GM12878 (cell line): Measurements from ENCODE around the gene FOLR3. TPM values are rescaled to one million over a fixed set of nuclear protein-coding genes. Genes with fewer than 3 reads are reported as not detected.
"Not testable (repeated sequence)": the region's sequence is repeated elsewhere in the genome, so short reads cannot be mapped to it uniquely, and the experiment has no call there.

Experiments
- ATAC-seq: fragments of 200-7000 bp; cut with Tn5 transposase; 3 replicates; pipeline ENCODE4 v1.9.1; 2020; ENCODE audit warnings: mild to moderate bottlenecking, moderate library complexity
- BruUV-seq: library from RNA; stranded (reverse); fragments of 400-500 nt; replicated peaks from 2 replicates; lab custom pipeline; 2021; lab: Mats Ljungman, UMichigan
- CTCF ChIA-PET: fragments of 300-600 bp; sonication (Branson Sonifier 250); formaldehyde crosslinking; extraction: SDS; loops from one replicate; lab custom pipeline; 2021; ENCODE audit warnings: inconsistent platforms; lab: Yijun Ruan, JAX
- POLR2A ChIA-PET: fragments of 350-600 bp; formaldehyde crosslinking; extraction: SDS; loops from one replicate; lab custom pipeline; 2021; ENCODE audit warnings: inconsistent platforms; lab: Charles Lee
- RAD21 ChIA-PET: fragments of 300-600 bp; sonication (Branson Sonifier 250); formaldehyde crosslinking; loops from one replicate; lab custom pipeline; 2023; ENCODE audit warnings: antibody characterized with exemption; ENCODE audit not compliant: unreplicated experiment; lab: Charles Lee
- SMC1A ChIA-PET: fragments of 300-600 bp; sonication (Branson Sonifier 250); formaldehyde crosslinking; loops from one replicate; lab custom pipeline; 2023; ENCODE audit not compliant: unreplicated experiment, uncharacterized antibody; lab: Charles Lee
- DNase-seq: peaks from one replicate; pipeline ENCODE4 v3.0.0-alpha.2; 2011; ENCODE audit warnings: low read depth, low spot score
- FAIRE-seq: peaks from 3 replicates; lab custom pipeline; 2011; peaks lifted over from hg19 to GRCh38; lab: Jason Lieb, UNC
- H2AFZ ChIP-seq: 2 replicates; pipeline ENCODE4 v1.6.0; 2011; ENCODE audit warnings: low read depth, low read length, control low read depth; ENCODE audit not compliant: control insufficient read depth
- H3K27ac ChIP-seq: 2 replicates; pipeline ENCODE4 v1.5.1; 2011; ENCODE audit warnings: control low read depth; ENCODE audit not compliant: control insufficient read depth, insufficient read depth
- H3K27me3 ChIP-seq, 2 experiments: replicated peaks in 1 of 2; 2 replicates each; pipeline versions ENCODE4 v1.6.0 to v1.6.1; 2011; ENCODE audit warnings: low read length in 1 of 2; ENCODE audit not compliant: control insufficient read depth in 2 of 2, insufficient read depth in 2 of 2
- H3K36me3 ChIP-seq, 2 experiments: 2 replicates each; pipeline ENCODE4 v1.5.1; 2011; ENCODE audit warnings: low read length in 1 of 2; ENCODE audit not compliant: control insufficient read depth in 2 of 2, insufficient read depth in 2 of 2
- H3K4me1 ChIP-seq: 2 replicates; pipeline ENCODE4 v1.6.1; 2011; ENCODE audit warnings: mild to moderate bottlenecking, low read length, moderate library complexity, mixed read lengths; ENCODE audit not compliant: control insufficient read depth, insufficient read depth
- H3K4me2 ChIP-seq: 2 replicates; pipeline ENCODE4 v1.6.0; 2011; ENCODE audit warnings: control low read depth; ENCODE audit not compliant: control insufficient read depth, insufficient read depth
- H3K4me3 ChIP-seq: fragments of 200-600 bp; sonication (generic); 2 replicates; pipeline ENCODE4 v1.5.1; 2016
- H3K79me2 ChIP-seq: 2 replicates; pipeline ENCODE4 v1.6.0; 2011; ENCODE audit warnings: low read length; ENCODE audit not compliant: control insufficient read depth, insufficient read depth
- H3K9ac ChIP-seq: 2 replicates; pipeline ENCODE4 v1.8.0; 2011; ENCODE audit warnings: low read length, control low read depth, mixed read lengths; ENCODE audit not compliant: control insufficient read depth, insufficient read depth
- H3K9me3 ChIP-seq: replicated peaks from 3 replicates; pipeline ENCODE4 v1.5.1; 2011; ENCODE audit warnings: mild to moderate bottlenecking, low read length; ENCODE audit not compliant: control insufficient read depth, insufficient read depth
- H4K20me1 ChIP-seq: 2 replicates; pipeline ENCODE4 v1.6.0; 2011; ENCODE audit not compliant: control insufficient read depth, insufficient read depth
- BHLHE40 ChIP-seq, 2 experiments: fragments of 450-650 bp in 1 of 2; IDR thresholded peaks; 2 replicates each; pipeline ENCODE4 v1.6.1; 2011 to 2017; ENCODE audit warnings: low read depth in 2 of 2, borderline replicate concordance in 1 of 2, improper control_type of control experiment in 1 of 2, low read length in 1 of 2, mild to moderate bottlenecking in 1 of 2
- E2F8 ChIP-seq: fragments of 450-650 bp; IDR thresholded peaks from 2 replicates; pipeline ENCODE4 v1.6.1; 2018; ENCODE audit warnings: mild to moderate bottlenecking, low read depth, moderate library complexity; ENCODE audit not compliant: partially characterized antibody
- WGBS: methylation state at CpG from one replicate; pipeline ENCODE4 v1.1.6; 2016; ENCODE audit warnings: low lambda C conversion rate; ENCODE audit not compliant: insufficient replicate concordance, insufficient coverage; ENCODE audit errors: missing lambda C conversion rate; 5-methylcytosine and 5-hydroxymethylcytosine counted together
- in situ Hi-C: fragments of 300-500 bp; cut with MboI; formaldehyde crosslinking; loops from 9 replicates; pipeline ENCODE4 v1.14.3; 2018; ENCODE audit warnings: mixed read lengths
- intact Hi-C: fragments of 100-400 bp; cut with micrococcal nuclease; formaldehyde crosslinking; loops from one replicate; pipeline ENCODE4 v1.14.2; 2022; ENCODE audit not compliant: unreplicated experiment
- polyA plus RNA-seq, 11 experiments: library from polyadenylated mRNA; depleted of rRNA in 4 of 11; unstranded in 6 of 11; stranded (reverse) in 5 of 11; fragments of >200 nt; fragmentation: Nextera tagmentation in 4 of 11; fragmentation: Illumina TruSeq in 1 of 11; extraction: Ambion mirVana in 4 of 11; extraction: Trizol in 1 of 11; gene quantifications; 1 replicate in 1 of 11; 2 replicates in 10 of 11; pipeline versions ENCODE4 v1.2.1 to v1.2.3, GENCODE V29; 2011 to 2016; ENCODE audit warnings: inconsistent platforms in 2 of 11, missing spikeins in 2 of 11, low read depth in 1 of 11
- total RNA-seq, 4 experiments: library from RNA; depleted of rRNA in 3 of 4; stranded (reverse); fragments of >200 nt in 3 of 4; fragmentation: Illumina TruSeq in 1 of 4; extraction: Trizol in 1 of 4; gene quantifications; 2 replicates each; pipeline versions ENCODE4 v1.2.1 to v1.2.3, GENCODE V29; 2013 to 2021

The FOLR3 gene
- total and polyA plus RNA-seq, 10 of the 15 experiments (the other 5 are each of a cell fraction or from before 2014, with no cell fraction given) = not detected

DNA sequence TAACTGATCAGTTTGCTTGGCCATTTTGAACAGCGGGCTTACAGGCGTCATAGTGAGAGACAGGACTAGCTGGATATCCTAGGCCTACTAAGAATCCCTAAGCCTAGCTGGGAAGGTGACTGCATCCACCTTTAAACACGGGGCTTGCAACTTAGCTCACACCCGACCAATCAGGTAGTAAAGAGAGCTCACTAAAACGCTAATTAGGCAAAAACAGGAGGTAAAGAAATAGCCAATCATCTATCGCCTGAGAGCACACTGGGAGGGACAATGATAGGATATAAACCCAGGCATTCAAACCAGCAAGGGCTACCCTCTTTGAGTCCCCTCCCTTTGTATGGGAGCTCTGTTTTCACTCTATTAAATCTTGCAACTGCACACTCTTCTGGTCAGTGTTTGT is 18.3 kb downstream of the FOLR3 start:
- H3K9ac ChIP-seq, POLR2A ChIA-PET, FAIRE-seq, ATAC-seq, H3K4me2 ChIP-seq, DNase-seq, in situ Hi-C loops, H4K20me1 ChIP-seq, H3K9me3 ChIP-seq, H3K79me2 ChIP-seq, H3K27me3 ChIP-seq, H3K36me3 ChIP-seq, H2AFZ ChIP-seq, BruUV-seq, H3K4me3 ChIP-seq, H3K27ac ChIP-seq, intact Hi-C loops, H3K4me1 ChIP-seq: not testable (repeated sequence)
- WGBS = 52% methylated on average over 6 of the region's 6 CpGs
- CTCF ChIA-PET = interaction anchor here (0.7 to 7.3 kb wide), 5 partner anchors 9 to 341 kb away, joined by 3 to 52 read pairs (median 4); no protein-coding TSS in a partner anchor
- RAD21 ChIA-PET = interaction anchor here (1.0 to 1.6 kb wide), 3 partner anchors 9 to 175 kb away, joined by 3 to 4 read pairs (median 3); no protein-coding TSS in a partner anchor
- SMC1A ChIA-PET = interaction anchor here (3.6 kb wide), 1 partner anchor 10 kb away, joined by 17 read pairs; no protein-coding TSS in a partner anchor

DNA sequence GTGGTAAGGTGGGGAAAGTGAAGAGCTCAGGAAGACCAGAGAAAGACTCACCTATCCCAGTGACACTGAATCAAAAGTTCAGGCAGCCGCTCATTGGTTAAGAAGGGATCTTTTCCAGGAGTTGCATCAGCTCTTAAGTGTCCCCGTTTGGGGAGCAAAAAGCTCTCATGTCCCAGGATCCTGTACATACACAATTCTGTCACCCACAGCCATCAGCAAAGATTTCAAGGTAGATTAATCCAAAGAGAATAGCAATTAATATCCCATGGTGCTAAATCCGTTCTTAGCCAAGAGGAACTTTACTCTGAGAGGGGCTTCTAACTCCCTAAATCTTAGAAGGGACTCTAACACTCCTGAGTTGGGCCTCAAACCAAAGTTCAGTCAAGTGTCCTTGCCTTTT is 19.3 kb downstream of the FOLR3 start:
- RAD21 ChIA-PET = no interaction called here
- no peak for DNase-seq
- in situ Hi-C loops (no loop called here), intact Hi-C loops (no loop called here)
- no peaks in the 10 kb centered on the region for H3K36me3 ChIP-seq
- no peak overlapping the region for H3K9ac ChIP-seq
- H2AFZ ChIP-seq = no peak overlapping the region
- H4K20me1 ChIP-seq = no peaks in the 10 kb centered on the region
- H3K4me1 ChIP-seq = no peaks in the 10 kb centered on the region
- TF ChIP-seq E2F8 (no peak), BHLHE40 (IDR thresholded peaks at IDR 0.05; ENCODE audit: borderline replicate concordance in 1 of 2, low read depth in 2 of 2, low read length in 1 of 2) (no peak)
- H3K79me2 ChIP-seq = no peaks in the 10 kb centered on the region
- CTCF ChIA-PET = interaction anchor here (0.7 to 7.3 kb wide), 3 partner anchors 10 to 72 kb away, joined by 3 to 52 read pairs (median 4); no protein-coding TSS in a partner anchor
- ATAC-seq = no peak
- no peaks in the 10 kb centered on the region for H3K9me3 ChIP-seq
- SMC1A ChIA-PET = interaction anchor here (3.6 kb wide), 1 partner anchor 11 kb away, joined by 17 read pairs; no protein-coding TSS in a partner anchor
- no peak overlapping the region for H3K4me3 ChIP-seq
- 17% methylated on average over 3 of the region's 3 CpGs for WGBS
- BruUV-seq = no TSS peak
- POLR2A ChIA-PET = no interaction called here
- no peak for FAIRE-seq
- no peaks in the 10 kb centered on the region for H3K27me3 ChIP-seq
- H3K4me2 ChIP-seq = no peak overlapping the region
- H3K27ac ChIP-seq = no peak overlapping the region
